HG02870 (cell line): ENCODE measurements around the gene HDAC9.

Experiments
- ATAC-seq: cut with Tn5 transposase; IDR thresholded peaks from one replicate; pipeline ENCODE4 v1.9.1; 2021; ENCODE audit warnings: mild to moderate bottlenecking, moderate library complexity; ENCODE audit not compliant: unreplicated experiment

The HDAC9 gene

GRCh38 chr7:18579698-18580097 lies 84.1 kb downstream of the HDAC9 start:
- no peak for ATAC-seq

- ATAC-seq: no peak
Observed at GRCh38 chr7:18580950-18581349, 85.4 kb downstream of the HDAC9 start.

GRCh38 chr7:18583305-18583704 lies 87.8 kb downstream of the HDAC9 start:
- ATAC-seq: no peak

- no peak for ATAC-seq
Observed at GRCh38 chr7:18590241-18590640, 94.7 kb downstream of the HDAC9 start.

GRCh38 chr7:18590744-18591340 lies 95.3 kb downstream of the HDAC9 start:
- ATAC-seq: no peak

- no peak for ATAC-seq
Observed at GRCh38 chr7:18593602-18594279, 98.2 kb downstream of the HDAC9 start.

- ATAC-seq: no peak
Observed at GRCh38 chr7:18597754-18598153, 102.2 kb downstream of the HDAC9 start.

- no peak for ATAC-seq
Observed at GRCh38 chr7:18607025-18607424, 111.5 kb downstream of the HDAC9 start.

- ATAC-seq: no peak
Observed at GRCh38 chr7:18610331-18610948, 114.9 kb downstream of the HDAC9 start.

GRCh38 chr7:18614841-18615240 lies 119.3 kb downstream of the HDAC9 start:
- ATAC-seq: no peak

GRCh38 chr7:18619311-18619710 lies 123.8 kb downstream of the HDAC9 start:
- no peak for ATAC-seq

GRCh38 chr7:18623389-18623788 lies 127.8 kb downstream of the HDAC9 start:
- no peak for ATAC-seq

- ATAC-seq: no peak
Observed at GRCh38 chr7:18624459-18624858, 128.9 kb downstream of the HDAC9 start.

GRCh38 chr7:18626086-18626485 lies 130.5 kb downstream of the HDAC9 start:
- ATAC-seq: no peak

- no peak for ATAC-seq
Observed at GRCh38 chr7:18626717-18627116, 131.2 kb downstream of the HDAC9 start.

- no peak for ATAC-seq
Observed at GRCh38 chr7:18637516-18637915, 142.0 kb downstream of the HDAC9 start.

- ATAC-seq: no peak
Observed at GRCh38 chr7:18638594-18639452, 143.3 kb downstream of the HDAC9 start.

- ATAC-seq: no peak
Observed at GRCh38 chr7:18639711-18640110, 144.2 kb downstream of the HDAC9 start.

- no peak for ATAC-seq
Observed at GRCh38 chr7:18644981-18645380, 149.4 kb downstream of the HDAC9 start.

GRCh38 chr7:18647582-18647981 lies 152.0 kb downstream of the HDAC9 start:
- no peak for ATAC-seq
